Measurements from ENCODE around the gene RPL26.
"Not testable (repeated sequence)": the region's sequence is repeated elsewhere in the genome, so short reads cannot be mapped to it uniquely, and the experiment has no call there.

RPL26 gene

GRCh38 chr17:8383143-8383822 is at the start of gene RPL26:
RPL26 (minus strand) TSS chr17:8383193; CDS start chr17:8382310, 883 bp downstream.
- peak; percentile 99 for DNase-seq

DNA sequence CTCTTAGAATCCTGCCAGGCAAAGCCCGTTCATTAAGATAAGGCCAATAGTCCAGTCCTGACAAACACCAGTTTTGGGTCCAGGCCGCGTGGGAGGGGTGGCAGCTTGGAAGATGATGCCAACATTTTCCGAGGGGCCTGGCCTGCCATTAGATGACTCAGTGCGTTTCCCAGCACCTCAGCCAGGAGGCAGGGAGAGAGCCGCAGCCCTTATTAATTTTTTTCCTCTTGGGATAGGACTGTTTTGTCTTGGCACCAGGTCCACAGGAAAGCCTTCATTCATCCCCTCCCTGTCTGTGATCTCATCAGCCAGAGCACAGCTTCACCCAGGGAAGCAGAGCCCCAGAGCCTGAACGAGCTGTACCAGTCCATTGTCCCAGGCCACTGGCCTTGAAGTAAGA is 48.0 kb upstream of the RPL26 start:
- no peak for DNase-seq

DNA sequence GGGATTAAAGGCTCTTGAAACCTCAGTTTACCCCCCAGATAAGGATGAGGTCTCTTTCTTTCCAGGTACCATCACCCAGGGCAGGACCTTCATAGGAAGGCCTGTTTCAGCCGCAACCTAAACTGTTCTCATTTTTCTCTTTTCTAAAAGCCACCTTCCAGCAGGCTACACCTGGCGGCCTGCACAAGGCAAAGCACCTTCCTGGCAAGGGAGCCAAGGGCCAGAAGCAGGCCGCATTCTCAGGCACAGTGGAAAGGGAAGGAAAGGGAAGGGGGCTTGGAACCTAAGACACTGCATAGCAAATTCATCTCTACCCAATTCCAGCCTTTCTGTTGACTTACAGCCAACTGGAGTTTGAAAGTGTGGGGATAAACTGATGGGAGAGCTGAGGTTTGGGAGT is 43.8 kb upstream of the RPL26 start:
- DNase-seq = no peak

GRCh38 chr17:8426094-8426720 is 43.2 kb upstream of the RPL26 start:
- no peak for DNase-seq

GRCh38 chr17:8421571-8421970 is 38.6 kb upstream of the RPL26 start:
- DNase-seq = no peak

DNA sequence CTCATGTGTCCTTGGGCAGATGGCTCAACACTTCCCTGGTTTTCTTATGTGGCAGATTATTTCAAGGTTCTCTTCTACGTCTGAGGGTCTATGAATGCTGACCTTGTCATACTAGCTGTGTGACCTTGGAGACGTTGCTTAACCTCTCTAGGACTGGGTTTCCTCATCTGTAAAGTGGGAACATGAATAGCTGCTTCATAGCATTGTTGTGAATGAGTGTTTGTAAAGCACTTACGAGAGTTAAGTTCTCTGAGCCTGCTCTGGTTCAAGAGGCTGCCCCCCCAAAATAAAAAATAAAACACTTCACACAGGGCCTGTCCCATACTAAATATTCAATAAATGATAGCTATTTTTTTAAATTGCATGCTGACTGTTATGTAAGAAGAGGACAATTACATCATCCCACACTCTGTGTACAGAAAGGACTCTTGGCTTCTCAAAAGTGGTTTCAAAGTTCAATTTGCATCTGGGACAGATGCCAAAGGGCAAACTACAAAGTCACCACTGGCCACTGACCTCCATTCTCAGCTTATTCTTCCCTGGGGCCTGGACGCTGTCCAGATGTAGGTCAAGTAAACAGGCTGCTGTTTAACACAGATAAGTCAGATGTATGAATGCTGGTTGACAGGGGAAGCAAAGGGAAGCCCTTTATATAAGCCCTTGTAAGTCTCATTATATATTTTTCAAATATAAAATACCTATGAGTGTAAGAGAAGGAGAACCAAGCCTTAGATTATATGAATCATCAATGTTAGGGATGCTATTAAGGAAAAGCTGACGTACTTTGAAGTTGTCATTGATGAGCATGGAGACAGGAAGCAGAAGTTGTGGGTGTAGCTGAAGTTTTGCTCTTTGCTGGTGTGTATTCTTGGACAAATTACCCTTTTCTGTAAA is 37.3 kb upstream of the RPL26 start:
- no peak for DNase-seq

- DNase-seq = no peak
Observed at GRCh38 chr17:8419305-8419704, 36.3 kb upstream of the RPL26 start.

- no peak for DNase-seq
Observed at GRCh38 chr17:8418471-8418870, 35.5 kb upstream of the RPL26 start.

GRCh38 chr17:8417806-8418205 is 34.8 kb upstream of the RPL26 start:
- DNase-seq = no peak

DNA sequence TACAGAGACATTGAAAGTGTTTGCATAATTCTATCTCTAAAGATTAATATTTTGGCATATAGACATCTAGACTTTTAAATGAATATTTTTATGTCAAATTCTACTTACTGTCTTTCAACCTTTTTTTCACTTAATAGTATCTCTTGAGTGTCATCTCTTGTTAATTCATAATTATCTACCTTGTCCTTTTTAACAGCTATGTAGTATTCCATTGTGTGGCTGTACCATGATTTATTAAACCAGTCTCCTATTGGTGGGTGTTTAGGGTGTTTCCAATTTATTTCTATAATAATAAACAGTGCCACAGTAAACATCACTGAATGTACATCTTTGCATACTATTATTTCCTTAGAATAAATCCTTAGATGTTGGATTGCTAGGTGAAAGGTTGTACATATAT is 30.9 kb upstream of the RPL26 start:
- DNase-seq = no peak

DNA sequence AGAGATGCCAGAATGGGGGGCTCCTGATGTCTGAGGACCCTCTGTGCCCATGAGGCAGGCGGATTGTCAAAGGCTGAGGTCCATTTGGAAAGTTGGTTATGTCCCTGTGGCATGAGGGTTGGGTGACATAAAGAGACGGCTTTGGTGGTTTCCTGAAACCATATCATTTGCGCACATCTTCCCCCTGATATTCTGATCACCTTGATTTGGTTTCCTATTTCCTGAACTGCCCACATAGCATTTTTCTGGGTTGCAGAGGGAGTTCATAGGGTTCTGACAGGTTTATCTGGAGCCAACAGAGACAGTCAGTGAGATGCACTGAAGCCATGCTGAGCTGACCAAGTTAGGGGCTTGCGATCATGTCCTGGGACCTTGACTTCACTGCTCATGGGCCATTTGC is 30.3 kb upstream of the RPL26 start:
- DNase-seq = no peak

DNA sequence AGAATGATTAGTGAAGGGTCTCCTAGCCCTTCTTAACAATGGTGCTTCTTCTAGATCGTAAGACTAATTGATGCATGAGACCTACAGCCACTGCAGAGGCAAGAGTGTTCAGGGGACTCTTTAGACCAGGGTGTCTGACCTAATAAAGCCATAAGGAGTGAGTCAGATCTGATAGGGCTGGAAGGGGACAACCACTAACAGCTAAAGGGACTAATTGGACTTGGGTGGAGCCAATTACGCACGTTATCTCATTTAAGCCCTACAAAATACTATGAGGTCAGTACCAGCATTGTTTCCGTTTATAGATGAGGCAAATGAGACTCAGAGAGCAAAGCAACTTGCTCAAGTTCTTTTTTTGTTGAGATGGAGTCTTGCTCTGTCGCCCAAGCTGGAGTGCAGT is 29.1 kb upstream of the RPL26 start:
- no peak for DNase-seq

DNA sequence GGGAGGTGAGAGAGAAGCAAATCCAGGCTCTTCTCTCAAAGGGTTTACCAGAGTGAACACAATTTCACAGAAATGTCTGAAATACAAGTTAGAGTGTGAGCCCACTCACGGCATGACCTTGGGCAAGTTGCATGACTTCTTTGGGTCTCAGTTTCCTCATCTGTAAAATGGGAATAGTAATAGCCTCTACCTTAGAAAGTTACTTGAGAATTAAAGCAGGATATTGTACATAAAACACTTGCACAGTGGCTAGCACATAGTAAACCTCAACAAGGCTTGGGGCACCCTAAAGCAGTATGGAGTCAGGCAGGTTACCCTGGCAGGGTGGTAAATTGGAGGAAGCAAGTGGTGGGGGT is 27.9 kb upstream of the RPL26 start:
- DNase-seq = no peak

GRCh38 chr17:8409966-8410882 is 27.2 kb upstream of the RPL26 start:
- peak; percentile 89 for DNase-seq

DNA sequence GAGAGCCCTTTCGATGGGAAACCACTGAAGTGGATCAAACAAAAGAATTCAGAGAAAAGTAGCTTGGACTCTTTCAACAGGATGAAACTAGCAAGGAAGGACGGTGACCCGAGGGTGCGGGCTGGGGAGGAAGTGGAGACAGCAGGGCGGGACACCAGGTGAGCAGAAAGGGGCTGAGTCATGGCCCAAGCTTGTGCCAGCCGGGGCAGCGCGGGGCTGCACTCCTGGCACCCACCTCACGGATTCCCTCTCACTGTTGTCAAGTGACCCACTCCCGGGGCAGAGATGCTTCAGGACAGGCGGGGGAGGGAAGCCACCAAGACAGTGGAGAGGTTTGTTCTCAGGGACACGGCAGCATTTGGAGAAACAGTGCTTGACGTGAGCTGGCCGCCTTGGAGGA is 25.4 kb upstream of the RPL26 start:
- no peak for DNase-seq

- DNase-seq = no peak
Observed at GRCh38 chr17:8406174-8406573, 23.2 kb upstream of the RPL26 start.

GRCh38 chr17:8405499-8406016 is 22.6 kb upstream of the RPL26 start:
- no peak for DNase-seq

- no peak for DNase-seq
Observed at GRCh38 chr17:8402921-8403536, 20.0 kb upstream of the RPL26 start.

GRCh38 chr17:8401107-8401506 is 18.1 kb upstream of the RPL26 start:
- DNase-seq = no peak

DNA sequence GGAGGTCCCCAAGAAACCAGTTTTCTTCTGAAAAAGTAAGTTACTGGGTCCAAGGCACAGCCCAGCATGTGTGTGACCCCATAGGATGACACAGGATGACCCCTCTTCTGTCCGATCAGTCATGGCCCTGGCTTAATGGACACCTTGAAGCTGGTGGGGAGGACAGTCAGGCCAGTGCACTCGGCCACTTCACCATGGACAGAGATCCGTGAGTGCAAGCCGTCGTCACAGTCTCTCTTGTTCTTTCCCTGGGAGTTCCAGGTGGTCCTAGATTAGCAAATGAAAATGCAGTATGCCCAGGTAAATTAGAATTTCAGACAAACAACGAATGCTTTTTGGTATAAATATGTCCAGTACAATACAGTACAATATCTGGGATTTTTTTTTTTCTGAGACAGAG is 16.0 kb upstream of the RPL26 start:
- DNase-seq = peak; percentile 38

DNA sequence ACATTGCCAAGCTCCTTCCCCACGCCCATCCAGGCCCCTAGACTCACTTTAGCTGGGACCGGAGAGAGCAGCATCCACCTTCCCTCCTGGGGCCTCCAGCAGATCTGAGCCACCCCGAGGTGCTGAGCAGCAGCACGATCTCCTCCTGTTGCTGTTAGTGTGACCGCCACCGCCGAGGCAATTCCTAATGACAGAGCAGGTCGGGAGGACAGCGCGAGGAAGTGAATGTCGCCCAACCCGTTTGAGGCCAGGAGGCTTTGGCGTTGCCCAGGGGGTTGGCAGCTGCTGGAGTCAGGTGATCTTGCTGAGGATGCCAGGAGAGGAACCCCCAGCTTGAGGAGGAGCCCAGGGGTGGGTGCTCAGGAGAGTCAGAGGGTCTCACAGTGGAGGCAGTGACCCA is 14.6 kb upstream of the RPL26 start, which contains the start of gene RNF222:
TSS of gene RNF222 (minus strand) at position 192 of the 400 bp plus-strand sequence. CDS start 4,366 bp downstream, outside the sequence.
- peak; percentile 43 for DNase-seq

- DNase-seq = not testable (repeated sequence)
Observed at GRCh38 chr17:8394497-8394896, 11.5 kb upstream of the RPL26 start.

Data from activated CD8-positive, alpha-beta memory T cell treated with anti-CD3 and anti-CD28 coated beads for 24 hours (primary cell).